Fibroblast of lung (primary cell): ENCODE measurements around the gene SPATS1. TPM values are rescaled to one million over a fixed set of nuclear protein-coding genes. Genes with fewer than 3 reads are reported as not detected.

Experiments used
- DNase-seq, 2 donors: peaks; one replicate each; pipeline versions ENCODE4 v3.0.0 to v3.0.0-alpha.2; 2010; ENCODE audit warnings: low read depth in 2 of 2
- H2AFZ ChIP-seq: 2 replicates; pipeline ENCODE4 v1.5.1; 2012; ENCODE audit warnings: low read length, control low read depth, inconsistent platforms
- H3K27ac ChIP-seq: 2 replicates; pipeline ENCODE4 v1.5.1; 2011; ENCODE audit warnings: low read length, control low read depth; ENCODE audit not compliant: insufficient read depth
- H3K27me3 ChIP-seq: 2 replicates; pipeline ENCODE4 v1.5.1; 2011; ENCODE audit warnings: mild to moderate bottlenecking, low read length; ENCODE audit not compliant: control insufficient read depth, insufficient read depth
- H3K36me3 ChIP-seq: 2 replicates; pipeline ENCODE4 v1.5.1; 2011; ENCODE audit warnings: low read length; ENCODE audit not compliant: control insufficient read depth, insufficient read depth
- H3K4me1 ChIP-seq: 2 replicates; pipeline ENCODE4 v1.5.1; 2011; ENCODE audit warnings: low read length; ENCODE audit not compliant: control insufficient read depth, insufficient read depth; ENCODE audit errors: extremely low read depth
- H3K4me2 ChIP-seq: 2 replicates; pipeline ENCODE4 v1.5.1; 2011; ENCODE audit warnings: low read length, control low read depth; ENCODE audit not compliant: insufficient read depth; ENCODE audit errors: extremely low read depth
- H3K4me3 ChIP-seq, 4 experiments: fragments of 200-600 bp in 1 of 4; sonication (generic) in 1 of 4; replicated peaks in 1 of 4; 2 replicates each; pipeline ENCODE4 v1.5.1; 2011 to 2016; ENCODE audit warnings: low read length in 4 of 4, low read depth in 3 of 4, mild to moderate bottlenecking in 3 of 4, control low read depth in 2 of 4, inconsistent platforms in 1 of 4, mixed read lengths in 1 of 4; ENCODE audit not compliant: insufficient read depth in 1 of 4; ENCODE audit errors: control extremely low read depth in 1 of 4
- H3K79me2 ChIP-seq: 2 replicates; pipeline ENCODE4 v1.5.1; 2012; ENCODE audit warnings: mild to moderate bottlenecking, low read length, inconsistent platforms; ENCODE audit not compliant: control insufficient read depth, insufficient read depth
- H3K9ac ChIP-seq: 2 replicates; pipeline ENCODE4 v1.5.1; 2011; ENCODE audit warnings: mild to moderate bottlenecking, low read length, control low read depth; ENCODE audit not compliant: insufficient read depth
- H3K9me3 ChIP-seq: 2 replicates; pipeline ENCODE4 v1.5.1; 2012; ENCODE audit warnings: low read depth, low read length; ENCODE audit not compliant: control insufficient read depth, insufficient read depth
- H4K20me1 ChIP-seq: 2 replicates; pipeline ENCODE4 v1.5.1; 2011; ENCODE audit warnings: low read length; ENCODE audit not compliant: control insufficient read depth, insufficient read depth; ENCODE audit errors: extremely low read depth
- EZH2 ChIP-seq: IDR thresholded peaks from 2 replicates; pipeline ENCODE4 v1.5.1; 2012; ENCODE audit warnings: low read length, control low read depth, mild to moderate bottlenecking; ENCODE audit errors: missing control alignments
- polyA plus RNA-seq, 2 donors: library from polyadenylated mRNA; depleted of rRNA in 1 of 2; stranded (reverse) in 1 of 2; unstranded in 1 of 2; fragments of >200 nt; gene quantifications; 2 replicates each; pipeline ENCODE4 v1.2.1, GENCODE V29; 2011 to 2012; ENCODE audit warnings: missing spikeins in 1 of 2
- total RNA-seq: library from RNA; depleted of rRNA; stranded (reverse); fragments of >200 nt; gene quantifications from 2 replicates; pipeline ENCODE4 v1.2.1, GENCODE V29; 2014
- TF ChIP-seq, protein P1 (sequence below), 2 donors: IDR thresholded peaks in 1 of 2; conservative IDR thresholded peaks in 1 of 2; 1 replicate in 1 of 2; 2 replicates in 1 of 2; pipeline ENCODE4 v1.5.1; 2011 to 2012; ENCODE audit warnings: low read length in 2 of 2, control low read depth in 1 of 2, inconsistent platforms in 1 of 2, low read depth in 1 of 2, mild to moderate bottlenecking in 1 of 2

Gene SPATS1
- total and polyA plus RNA-seq, 2 donors (not counting 1 experiment from before 2014, with no cell fraction given) = under 0.01 TPM; not detected in 1

DNA sequence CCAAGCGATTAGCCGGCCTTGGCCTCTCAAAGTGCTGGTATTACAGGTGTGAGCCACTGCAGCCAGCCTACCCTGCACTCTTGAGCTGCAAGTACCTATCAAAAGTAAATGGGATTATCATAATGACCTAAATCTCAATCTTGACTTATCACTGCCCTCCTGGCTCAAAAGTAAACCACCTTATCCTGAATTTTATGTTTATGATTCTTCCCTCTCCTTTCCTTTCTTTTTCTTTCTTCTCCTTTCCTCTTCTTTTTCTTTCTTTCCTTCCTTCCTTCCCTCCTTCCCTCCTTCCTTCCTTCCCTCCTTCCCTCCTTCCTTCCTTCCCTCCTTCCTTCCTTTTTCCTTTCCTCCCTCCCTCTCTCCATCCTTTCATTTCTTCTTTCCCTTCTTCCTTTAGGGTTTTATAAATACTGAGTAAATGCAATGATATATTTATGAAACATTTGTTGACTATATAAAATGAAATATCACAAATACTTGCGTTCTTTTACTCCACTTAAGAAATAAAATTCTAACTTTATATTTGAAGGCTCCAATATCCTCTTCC, 21.0 kb downstream of the SPATS1 start:
- no peak for DNase-seq
- TF ChIP-seq, protein P1, sequence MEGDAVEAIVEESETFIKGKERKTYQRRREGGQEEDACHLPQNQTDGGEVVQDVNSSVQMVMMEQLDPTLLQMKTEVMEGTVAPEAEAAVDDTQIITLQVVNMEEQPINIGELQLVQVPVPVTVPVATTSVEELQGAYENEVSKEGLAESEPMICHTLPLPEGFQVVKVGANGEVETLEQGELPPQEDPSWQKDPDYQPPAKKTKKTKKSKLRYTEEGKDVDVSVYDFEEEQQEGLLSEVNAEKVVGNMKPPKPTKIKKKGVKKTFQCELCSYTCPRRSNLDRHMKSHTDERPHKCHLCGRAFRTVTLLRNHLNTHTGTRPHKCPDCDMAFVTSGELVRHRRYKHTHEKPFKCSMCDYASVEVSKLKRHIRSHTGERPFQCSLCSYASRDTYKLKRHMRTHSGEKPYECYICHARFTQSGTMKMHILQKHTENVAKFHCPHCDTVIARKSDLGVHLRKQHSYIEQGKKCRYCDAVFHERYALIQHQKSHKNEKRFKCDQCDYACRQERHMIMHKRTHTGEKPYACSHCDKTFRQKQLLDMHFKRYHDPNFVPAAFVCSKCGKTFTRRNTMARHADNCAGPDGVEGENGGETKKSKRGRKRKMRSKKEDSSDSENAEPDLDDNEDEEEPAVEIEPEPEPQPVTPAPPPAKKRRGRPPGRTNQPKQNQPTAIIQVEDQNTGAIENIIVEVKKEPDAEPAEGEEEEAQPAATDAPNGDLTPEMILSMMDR (conservative IDR thresholded peaks at IDR 0.05 in 1 of 2, IDR thresholded peaks at IDR 0.05 in 1 of 2; ENCODE audit: low read depth in 1 of 2, low read length in 2 of 2) = no peak
- TF ChIP-seq EZH2 = no peak
- Histone ChIP-seq H3K27ac (no peak overlapping the region), H3K79me2 (no peaks in the 10 kb centered on the region), H3K9ac (no peak overlapping the region), H2AFZ (no peak overlapping the region), H3K9me3 (no peaks in the 10 kb centered on the region), H3K4me2 (no peak overlapping the region), H3K4me1 (no peaks in the 10 kb centered on the region), H4K20me1 (no peaks in the 10 kb centered on the region), H3K36me3 (no peaks in the 10 kb centered on the region), H3K4me3 (no peak overlapping the region), H3K27me3 (peaks cover 17% of the 10 kb centered on the region)

DNA sequence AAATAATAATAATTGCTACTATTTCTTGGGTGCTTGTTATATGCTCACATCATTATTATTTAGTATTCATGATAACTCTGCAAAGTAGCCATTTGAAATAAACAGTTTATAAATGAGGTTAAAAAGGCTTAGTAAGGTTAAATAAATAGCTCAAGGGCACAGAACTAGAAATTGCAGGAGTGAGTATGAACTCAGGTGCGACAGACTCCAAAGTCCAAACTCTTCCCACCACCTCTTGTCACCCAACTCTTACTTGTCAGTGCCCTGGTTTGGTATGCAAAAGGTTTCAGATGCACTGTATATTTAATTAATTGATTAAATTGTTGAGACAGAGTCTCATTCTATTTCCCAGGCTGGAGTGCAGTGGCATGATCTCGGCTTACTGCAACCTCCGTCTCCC, 24.3 kb downstream of the SPATS1 start:
- Histone ChIP-seq H4K20me1 (no peaks in the 10 kb centered on the region), H3K27ac (no peak overlapping the region), H3K4me2 (no peak overlapping the region), H3K9me3 (no peaks in the 10 kb centered on the region), H3K79me2 (no peaks in the 10 kb centered on the region), H3K4me3 (no peak overlapping the region), H3K27me3 (peaks cover 8% of the 10 kb centered on the region), H2AFZ (no peak overlapping the region), H3K4me1 (no peaks in the 10 kb centered on the region), H3K36me3 (no peaks in the 10 kb centered on the region), H3K9ac (no peak overlapping the region)
- TF ChIP-seq, protein P1 (conservative IDR thresholded peaks at IDR 0.05 in 1 of 2, IDR thresholded peaks at IDR 0.05 in 1 of 2; ENCODE audit: low read depth in 1 of 2, low read length in 2 of 2) = no peak
- no peak for TF ChIP-seq EZH2
- DNase-seq = no peak

DNA sequence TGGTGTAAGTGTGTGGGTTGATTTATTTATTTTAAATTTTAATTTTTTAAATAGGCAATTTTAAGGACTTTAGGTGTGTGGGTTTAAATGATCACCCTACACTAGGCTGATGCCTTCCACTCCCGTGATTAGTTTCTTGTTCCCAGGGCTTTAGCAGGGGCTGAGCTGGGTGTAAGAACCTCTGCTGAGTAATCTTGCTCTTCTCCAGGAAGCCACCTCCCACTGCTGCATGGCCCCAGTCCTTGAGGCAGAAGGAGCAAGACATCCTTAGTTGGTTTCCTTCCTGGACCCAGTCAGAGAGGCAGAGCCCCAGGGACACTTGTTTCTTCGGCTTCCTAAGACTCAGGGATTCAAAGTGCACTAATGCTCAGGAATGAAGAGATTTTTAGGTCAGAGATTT, 25.2 kb downstream of the SPATS1 start:
- H3K79me2 ChIP-seq = no peaks in the 10 kb centered on the region
- TF ChIP-seq EZH2 = no peak
- H2AFZ ChIP-seq = no peak overlapping the region
- peaks cover 5% of the 10 kb centered on the region for H3K27me3 ChIP-seq
- no peaks in the 10 kb centered on the region for H3K36me3 ChIP-seq
- no peak overlapping the region for H3K4me2 ChIP-seq
- no peak overlapping the region for H3K9ac ChIP-seq
- H3K4me1 ChIP-seq = no peaks in the 10 kb centered on the region
- H3K4me3 ChIP-seq = no peak overlapping the region
- no peaks in the 10 kb centered on the region for H4K20me1 ChIP-seq
- no peak overlapping the region for H3K27ac ChIP-seq
- no peak for DNase-seq
- no peaks in the 10 kb centered on the region for H3K9me3 ChIP-seq
